GM19467 (cell line): Measurements from ENCODE around the gene ADARB1.

Source experiments
- ATAC-seq: cut with Tn5 transposase; IDR thresholded peaks from one replicate; pipeline ENCODE4 v1.9.1; 2021; ENCODE audit warnings: mild to moderate bottlenecking, moderate library complexity; ENCODE audit not compliant: unreplicated experiment

The ADARB1 gene

DNA sequence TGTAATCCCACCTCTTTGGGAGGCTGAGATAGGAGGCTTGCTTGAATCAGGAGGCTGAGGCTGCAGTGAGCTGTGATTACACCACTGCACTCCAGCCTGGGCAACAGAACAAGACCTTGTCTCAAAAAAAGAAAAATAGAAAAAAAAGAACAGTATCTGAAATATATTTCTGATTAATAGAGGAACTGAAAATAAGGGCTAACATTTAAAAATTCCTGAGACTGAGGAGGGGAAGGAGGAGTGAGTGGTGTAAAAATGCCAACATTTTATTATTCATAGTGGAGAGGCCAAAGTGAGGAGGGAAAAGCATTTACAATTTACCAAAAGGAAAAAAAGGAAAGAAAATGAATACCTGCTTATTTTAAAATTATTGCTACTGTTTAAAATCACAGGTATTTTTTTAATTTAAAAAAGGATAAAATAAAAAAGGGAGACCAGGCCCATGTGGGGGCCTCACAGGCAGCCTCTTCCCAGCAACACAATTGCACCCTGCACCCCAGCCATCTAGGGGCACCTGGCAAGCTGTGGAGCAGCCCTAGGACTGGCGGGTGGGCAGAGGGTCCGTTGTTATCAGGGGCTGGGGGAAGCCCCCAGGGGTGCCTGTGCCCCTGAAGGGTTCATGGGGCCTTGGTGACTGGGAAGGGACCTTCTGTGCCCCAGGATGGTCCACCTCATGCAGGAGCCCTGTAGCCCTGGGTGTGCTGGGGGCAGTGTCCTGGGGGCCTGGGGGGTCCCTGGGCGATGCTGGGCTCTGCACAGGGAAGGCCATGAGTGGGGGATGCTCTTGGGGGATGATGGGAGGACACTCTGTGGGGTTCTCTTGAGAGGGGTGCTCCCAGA is 34.8 kb upstream of the ADARB1 start:
- ATAC-seq: no peak

DNA sequence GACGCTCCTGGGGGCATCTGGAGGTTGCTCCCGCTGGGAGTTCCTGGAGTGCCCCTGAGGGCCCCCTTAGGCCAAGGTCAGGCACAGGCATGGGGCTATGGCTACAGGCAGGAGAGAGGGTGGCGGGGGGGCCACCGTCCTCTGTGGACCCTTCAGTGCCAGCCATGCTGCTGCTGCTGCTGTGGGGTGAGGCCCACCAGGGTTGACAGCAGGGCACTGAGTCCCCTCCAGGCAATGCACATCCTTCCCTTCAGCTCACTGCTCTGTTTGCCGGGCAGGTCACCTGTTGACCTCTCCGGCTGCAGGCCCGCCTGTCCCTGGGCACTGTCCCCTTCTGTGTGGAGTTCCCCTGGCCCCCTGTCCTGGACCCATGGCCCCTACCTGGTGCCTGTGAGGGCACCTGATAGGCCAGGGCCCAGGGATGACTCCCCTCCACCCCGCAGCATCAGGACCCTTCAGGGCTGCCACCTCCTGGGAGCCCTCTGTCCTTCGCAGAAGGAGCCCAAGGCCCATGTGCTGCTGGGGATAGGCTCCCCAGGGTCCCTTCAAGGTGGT is 34.1 kb upstream of the ADARB1 start:
- ATAC-seq: no peak

DNA sequence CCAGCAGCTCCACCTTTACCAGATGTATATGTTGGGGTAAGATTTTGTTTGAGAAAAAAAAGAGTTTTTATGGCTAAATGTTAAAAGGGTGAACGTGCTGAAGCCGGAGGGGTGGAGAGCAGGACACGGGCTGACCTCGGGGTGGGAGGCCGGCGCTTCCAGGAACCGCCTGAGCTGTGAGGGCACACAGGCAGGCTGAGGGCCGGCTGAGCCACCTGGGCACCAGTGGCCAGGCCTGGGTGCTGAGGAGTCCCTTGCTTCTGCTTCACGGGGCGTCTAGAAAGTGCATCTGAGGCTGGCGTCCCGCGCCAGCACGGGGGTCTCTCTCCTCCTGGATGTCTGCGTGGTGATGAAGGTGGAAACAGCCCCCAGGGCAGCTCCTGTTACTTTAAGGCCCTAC is 33.6 kb upstream of the ADARB1 start:
- no peak for ATAC-seq

DNA sequence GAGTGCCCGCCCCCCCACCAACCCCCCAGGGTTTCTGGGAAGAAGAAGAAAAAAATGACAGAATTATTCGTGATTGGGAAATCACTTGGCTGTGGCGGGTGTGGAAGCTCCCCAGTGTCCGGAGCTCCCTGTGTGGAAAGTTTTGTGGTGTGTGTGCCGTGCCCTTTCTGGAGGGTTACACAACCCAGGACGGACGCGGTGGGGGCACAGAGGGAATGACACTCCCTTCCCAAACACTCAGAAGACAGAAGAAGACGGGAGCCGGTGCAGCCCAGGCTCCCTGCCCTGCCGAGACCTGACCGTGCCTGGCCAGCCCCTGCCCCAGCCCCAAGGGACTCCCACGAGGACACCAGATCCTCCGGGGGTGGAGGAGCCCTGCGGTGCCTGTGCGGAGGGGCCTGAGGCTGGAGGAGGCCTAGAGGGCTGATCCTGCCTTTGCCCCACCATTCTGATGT is 33.0 kb upstream of the ADARB1 start:
- no peak for ATAC-seq

DNA sequence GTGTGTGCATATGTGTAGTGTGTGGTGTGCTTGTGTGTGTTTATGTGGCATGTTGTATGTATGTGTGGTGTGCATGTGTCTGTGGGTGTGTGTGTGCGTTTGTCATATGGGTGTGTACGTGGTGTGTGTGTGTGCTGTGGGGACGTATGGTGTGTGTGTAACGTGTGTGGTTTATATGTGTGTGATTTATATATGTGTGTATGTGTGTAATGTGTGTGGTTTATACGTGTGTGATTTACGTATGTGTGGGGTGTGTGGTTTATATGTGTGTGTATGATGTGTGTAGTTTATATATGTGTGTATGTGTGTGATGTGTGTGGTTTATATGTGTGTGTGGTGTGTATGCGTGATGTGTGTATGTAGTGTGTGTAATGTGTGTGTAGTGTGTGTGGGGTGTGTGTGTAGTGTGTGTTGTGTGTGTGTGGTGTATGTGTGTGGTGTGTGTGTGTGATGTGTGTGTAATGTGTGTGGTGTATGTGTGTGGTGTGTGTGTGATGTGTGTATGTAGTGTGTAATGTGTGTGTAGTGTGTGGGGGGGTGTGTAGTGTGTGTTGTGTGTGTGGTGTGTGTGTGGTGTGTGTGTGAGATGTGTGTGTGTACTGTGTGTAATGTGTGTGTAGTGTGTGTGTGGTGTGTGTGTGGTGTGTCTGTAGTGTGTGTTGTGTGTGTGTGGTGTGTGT is 32.3 kb upstream of the ADARB1 start:
- ATAC-seq: no peak

DNA sequence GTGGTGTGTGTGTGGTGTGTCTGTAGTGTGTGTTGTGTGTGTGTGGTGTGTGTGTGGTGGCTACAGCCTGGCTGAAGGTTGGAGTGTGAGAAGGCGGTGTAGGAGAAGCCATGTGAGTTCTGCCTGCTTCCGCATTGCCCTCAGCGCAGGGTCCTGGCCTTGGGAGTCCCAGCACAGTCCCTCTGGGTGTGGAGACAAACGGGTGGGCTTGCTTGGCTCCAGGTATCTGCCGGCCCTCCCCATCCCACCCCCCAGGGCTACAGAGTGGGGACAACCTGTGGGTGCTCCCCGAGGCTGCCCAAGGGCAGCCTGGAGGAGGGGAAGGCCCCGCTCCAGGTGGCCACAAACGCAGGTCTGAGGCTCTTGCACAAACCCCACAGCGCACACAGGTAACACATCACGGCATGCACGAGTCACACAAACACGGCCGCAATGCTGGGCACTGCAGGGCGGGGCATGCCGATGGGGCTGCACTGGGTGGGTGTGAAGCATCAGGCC is 31.7 kb upstream of the ADARB1 start:
- no peak for ATAC-seq

DNA sequence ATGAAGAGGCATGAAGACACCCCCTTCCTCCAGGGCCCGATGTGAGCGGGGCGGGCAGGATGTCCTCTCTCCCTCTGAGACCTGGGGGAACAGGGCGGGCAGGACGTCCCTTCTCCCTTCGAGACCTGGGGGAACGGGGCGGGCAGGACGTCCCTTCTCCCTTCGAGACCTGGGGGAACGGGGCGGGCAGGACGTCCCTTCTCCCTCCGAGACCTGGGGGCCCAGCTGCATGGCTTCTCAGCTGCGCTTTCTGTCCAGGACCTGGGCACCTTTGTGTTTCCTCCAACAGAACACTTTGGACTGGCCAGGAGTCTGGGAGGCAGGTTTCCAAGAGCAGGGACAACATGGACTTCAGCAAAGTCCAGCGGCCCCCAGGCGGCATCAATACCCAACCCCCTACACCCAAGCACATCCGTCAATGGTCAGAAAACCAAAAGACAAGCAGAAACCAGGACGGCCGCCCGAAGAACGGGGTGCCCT is 30.8 kb upstream of the ADARB1 start:
- ATAC-seq: no peak

DNA sequence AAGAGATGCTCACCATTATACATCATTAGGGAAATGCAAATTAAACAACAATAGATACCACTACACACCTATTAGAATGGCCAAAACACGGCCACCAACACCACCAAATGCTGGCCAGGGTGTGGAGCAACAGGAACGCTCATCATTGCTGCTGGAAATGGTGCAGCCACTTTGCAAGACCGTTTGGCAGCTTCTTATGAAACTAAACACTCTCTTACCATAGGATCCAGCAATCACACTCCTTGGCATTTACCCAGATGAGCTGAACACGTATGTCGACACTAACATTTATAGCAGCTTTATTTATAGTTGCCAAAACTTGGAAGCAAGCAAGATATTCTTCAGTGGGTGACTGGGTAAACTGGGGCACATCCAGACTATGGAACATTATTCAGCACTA is 28.9 kb upstream of the ADARB1 start:
- ATAC-seq: no peak

DNA sequence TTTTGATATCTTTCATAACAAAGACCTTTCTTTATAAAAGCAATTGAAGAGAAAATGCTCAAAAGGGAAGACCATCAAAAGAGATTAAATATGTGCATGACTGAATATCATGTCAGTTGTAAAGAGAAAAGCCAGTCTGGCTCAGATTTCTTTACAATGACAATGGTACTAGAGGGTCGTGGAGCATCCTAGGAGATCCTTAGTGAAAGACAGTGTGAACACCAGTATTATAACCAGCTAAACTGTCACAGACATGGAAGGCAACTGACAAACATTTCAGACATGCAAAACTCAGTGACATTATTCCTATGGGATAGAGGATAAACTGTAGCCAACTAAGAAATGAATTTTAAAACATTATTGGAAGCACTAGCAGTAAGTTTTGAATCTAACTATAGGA is 27.1 kb upstream of the ADARB1 start:
- ATAC-seq: no peak

DNA sequence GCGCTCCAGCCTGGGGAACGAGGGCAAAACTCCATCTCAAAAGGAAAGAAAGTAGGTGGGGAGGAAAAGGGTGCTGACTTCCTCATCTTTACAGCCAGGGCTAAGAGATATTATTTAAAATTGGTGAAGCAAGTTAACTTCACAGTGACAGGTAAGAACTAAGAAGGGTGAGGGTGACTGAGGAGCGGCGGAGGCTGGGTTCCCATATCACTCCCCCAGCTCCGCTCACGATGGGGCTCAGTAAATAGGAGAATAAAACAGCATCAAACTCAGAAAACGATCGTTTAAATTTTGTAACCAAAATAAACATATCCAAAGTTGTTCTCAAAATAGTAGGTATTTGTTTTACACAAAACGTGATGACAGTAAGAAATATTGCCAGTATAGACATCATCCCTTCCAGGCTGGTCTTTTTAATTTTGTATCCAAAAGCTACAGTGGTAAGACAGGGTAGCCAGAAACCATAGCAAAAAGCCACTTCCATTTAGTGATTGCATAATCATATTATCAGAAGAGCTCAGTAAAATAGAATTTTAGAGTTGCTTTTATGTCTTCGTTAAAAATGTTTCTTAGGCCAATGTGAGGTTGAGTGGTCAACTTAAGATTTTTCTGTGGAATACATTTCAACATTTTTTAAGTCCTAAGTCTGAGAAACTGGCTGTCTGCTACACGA is 26.2 kb upstream of the ADARB1 start:
- ATAC-seq: no peak

DNA sequence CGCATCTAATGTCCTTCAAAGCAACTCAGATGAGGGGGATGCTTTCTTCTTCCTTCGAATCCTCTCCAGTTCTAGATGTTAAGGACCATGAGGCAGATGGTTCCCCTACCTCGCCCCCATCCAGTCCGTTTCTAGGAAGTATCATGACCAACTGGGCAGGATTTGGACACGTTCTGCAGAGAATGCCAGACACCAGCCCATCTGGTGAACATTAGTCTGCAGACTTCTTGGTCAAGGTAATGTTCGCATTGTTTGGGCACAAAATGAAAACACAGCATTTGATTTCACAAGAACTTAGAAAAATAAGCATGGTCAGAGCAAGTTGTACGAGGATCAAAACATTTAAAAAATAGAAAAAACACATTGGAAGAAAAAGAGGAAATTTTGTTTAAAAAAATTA is 25.4 kb upstream of the ADARB1 start:
- no peak for ATAC-seq

DNA sequence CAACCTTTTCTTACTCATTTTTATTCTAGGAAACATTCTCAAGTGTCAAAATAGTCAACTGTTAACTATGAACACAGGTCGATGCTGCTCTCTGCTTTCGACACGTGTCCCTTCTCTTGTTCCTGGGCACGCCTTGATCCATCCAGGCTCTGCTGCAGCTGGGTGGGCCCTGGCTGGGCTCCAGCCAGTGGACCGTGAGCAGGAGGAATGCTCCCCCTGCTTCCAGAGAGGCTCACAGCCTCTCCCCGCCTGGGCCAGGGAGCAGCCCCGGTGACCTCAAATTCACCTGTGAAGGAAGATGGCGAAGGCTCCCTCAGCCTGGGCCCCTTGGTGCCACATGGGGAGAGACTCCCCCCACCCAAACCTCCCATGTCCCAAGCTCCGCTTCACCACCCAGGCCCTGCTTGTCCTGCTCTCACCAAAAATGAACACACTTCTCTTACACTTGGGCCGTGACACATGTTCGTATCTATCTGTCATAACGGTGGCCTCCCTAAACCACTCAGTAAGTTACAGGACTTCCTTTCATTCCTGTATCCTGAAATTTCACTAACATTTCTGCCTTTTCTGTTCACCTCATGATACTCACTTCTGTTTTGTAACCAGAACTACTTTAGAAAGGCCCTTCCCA is 24.6 kb upstream of the ADARB1 start:
- no peak for ATAC-seq

DNA sequence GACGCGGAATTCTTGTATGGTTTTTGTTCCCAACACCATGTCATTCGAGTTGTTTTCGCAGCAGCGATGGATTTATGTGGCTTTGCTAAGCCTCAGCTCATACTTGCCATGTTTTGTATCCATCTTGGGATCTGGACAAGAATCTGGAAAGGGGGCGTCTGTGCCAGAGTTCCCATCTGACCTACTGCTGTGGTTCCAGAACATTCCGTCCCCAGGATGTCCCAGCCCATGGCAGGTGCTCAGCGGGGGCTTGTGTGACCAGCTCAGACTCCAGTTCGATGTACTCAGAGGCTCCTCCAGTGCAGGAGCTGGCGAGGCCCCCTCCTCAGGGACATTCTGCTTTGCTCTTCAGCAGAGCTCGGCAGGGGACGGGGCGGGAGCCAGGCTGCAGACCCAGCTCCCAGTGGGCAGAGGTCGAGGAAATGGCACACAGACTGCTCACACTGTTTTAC is 24.0 kb upstream of the ADARB1 start:
- ATAC-seq: no peak

DNA sequence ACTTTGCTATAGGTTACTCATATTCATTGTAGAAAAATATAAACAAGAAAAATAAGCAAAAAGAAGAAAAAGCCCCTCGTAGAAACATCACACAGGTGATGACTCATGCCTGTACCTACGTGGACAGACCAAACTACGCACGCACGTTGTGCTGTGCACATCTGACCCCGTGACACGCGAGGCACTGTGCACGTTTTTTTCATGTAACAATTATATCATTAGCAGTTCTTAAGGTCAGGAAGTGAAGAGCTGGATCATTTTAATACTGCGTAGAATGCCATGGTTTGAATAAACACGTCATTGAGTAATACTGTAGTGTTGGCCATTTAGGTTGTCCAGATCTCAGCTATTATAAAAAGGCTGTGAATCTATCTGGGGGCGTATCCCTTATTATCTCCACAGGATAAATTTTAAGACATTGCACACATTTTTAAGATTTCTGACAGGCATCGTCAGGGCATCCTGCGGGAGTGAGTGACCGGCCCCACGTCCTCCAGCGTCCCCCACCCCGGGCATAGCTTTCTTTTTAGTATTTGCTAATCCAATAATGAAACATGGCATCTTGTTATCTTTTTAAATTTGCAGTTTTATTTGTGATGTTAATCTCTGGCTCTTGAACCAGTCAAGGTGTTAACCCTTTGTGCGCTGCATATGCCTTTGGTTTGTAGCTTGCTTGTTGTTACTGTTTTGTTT is 23.4 kb upstream of the ADARB1 start:
- no peak for ATAC-seq

DNA sequence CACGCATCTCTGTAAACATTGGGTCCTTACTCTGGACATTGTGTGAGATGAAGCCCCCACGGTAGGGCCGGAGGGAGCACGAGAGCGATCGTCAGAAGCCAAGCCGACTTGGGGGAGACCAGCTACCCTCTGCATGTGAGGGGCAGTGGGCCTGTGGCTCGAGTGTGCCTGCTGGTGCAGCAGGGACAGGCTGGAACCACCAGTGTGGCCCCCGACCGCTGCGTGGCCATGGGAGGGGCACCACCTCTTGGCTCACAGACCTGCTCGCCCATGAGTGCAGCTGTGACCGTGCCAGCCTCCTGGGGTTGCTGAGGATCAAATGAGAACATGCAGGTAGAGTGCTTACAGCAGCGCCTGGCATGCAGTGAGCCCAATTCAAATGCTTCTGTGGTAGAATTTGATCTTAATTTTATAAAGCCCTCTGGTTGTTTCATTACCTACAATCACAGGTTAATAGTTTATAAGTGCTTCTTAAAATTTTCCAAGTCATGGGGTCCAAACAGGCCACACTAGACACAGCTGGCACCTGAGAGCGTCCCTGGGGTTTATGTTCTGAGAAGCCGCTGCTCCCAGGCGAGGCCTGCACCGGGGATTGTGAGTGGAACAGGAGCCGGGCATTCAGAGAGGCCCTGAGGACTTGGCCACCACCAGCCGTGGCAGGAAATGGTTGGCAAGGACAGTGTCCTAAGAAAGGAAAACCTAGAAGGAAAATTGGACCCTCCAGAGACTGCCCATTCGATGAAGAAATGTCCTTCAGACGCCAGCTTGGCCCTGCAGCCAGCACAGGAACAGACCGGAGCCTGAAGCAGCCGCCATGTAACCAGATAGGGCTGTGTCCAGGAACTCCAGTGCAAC is 22.6 kb upstream of the ADARB1 start:
- ATAC-seq: no peak

DNA sequence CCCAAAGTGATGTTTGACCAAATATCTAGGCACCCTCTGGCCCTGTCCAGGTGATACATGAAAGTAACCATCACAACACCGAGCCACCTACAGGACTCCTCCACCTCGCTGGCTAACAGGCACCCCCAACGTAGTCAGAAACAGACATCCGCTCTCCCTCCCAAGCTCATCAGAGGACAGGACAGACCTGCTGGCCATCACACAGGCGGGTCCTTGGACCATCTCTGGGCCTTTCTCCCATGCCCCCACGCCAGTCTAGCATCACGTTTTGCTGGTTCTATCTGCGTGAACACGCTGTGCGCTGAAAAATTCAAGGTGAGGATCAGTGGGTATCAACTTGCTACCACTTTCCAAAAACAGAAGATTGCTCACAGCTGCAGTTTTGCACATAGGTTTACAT is 21.4 kb upstream of the ADARB1 start:
- no peak for ATAC-seq

DNA sequence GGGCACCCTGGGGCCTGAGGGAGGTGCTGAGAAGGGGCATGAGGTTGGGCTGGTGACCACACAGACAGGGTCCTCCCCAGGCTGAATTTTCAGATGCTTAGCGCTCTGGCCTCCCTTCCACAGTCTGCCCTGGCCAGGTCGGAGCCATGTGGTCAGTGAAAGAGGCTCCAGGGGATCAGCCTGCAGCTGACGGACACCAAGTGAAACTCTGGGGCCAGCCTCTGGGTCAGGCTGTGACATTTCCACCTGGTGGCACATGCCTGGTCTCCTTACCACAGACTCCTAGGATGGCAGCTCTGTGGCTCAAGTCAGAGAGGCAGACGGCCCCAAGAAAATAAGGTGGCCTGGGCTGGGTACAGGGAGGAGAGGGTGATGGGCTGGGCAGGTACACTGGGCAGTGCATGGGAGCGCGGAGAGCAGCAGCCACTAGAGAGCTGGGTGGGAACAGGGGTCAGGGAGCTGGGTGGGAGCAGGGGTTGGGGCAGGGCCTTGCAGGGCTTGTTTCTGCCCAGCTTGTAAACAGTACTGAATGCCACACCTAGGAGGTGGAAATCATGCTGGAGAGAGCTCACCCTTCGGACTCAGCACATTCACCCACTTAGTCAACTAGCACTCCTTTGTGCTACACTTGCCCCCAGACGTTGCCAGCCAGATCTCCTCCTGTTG is 20.7 kb upstream of the ADARB1 start:
- ATAC-seq: no peak

DNA sequence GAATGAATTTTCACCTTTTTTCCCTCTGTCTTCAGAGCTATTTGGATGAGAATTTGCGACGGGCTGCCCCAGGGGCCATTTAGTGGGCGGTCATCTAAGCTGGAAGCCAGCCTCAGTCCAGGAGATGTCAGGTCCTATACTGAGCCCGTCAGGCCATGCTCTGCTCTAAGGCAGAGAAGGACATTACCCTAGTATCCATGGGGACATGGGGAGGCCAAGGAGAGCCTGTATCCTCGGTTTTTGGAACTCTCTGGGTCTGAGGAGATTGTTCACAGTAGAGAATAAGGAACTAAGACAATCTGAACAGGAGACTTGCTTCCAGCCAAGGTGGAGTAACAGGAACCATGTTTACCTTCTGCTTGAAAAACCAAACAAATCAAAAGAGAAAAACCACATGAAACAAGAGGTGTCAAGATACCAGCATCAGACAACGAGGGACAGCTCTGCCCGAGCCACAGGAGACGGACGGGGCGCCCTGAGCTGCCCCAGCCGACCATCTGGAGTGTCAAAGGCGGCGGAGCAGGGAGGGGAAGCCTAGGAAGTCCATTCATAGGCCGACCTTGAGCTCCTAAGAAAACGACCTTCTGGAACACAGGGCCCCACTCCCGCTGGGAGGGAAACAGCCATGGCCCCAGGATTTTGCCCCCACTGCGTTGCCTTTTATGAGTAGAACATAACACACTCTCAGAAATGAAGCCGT is 20.0 kb upstream of the ADARB1 start:
- no peak for ATAC-seq
